Activated CD4-positive, CD25-positive, alpha-beta regulatory T cell treated with anti-CD3 and anti-CD28 coated beads, Interleukin-2, amount 50 U/mL, for 16 hours (primary cell): ENCODE measurements around the gene PRC1.

Experiments
- DNase-seq: peaks from one replicate; pipeline ENCODE4 v3.0.0-alpha.2; 2020; ENCODE audit warnings: low read depth, low spot score

The PRC1 gene

GRCh38 chr15:90989040-90989768, 5.1 kb downstream of the PRC1 start:
- DNase-seq, result no peak

- no peak for DNase-seq
Observed at GRCh38 chr15:90988296-90988695, 6.0 kb downstream of the PRC1 start.

GRCh38 chr15:90987561-90988141, 6.7 kb downstream of the PRC1 start:
- no peak for DNase-seq

- no peak for DNase-seq
Observed at GRCh38 chr15:90986790-90987507, 7.4 kb downstream of the PRC1 start.

- no peak for DNase-seq
Observed at GRCh38 chr15:90982135-90982534, 12.2 kb downstream of the PRC1 start.

GRCh38 chr15:90981681-90982080, 12.7 kb downstream of the PRC1 start:
- DNase-seq, result no peak

GRCh38 chr15:90979582-90979981, 14.8 kb downstream of the PRC1 start:
- no peak for DNase-seq

GRCh38 chr15:90974216-90974615, 20.1 kb downstream of the PRC1 start:
- DNase-seq, result no peak

GRCh38 chr15:90972133-90972532, 22.2 kb downstream of the PRC1 start:
- DNase-seq, result no peak

- no peak for DNase-seq
Observed at GRCh38 chr15:90970274-90970673, 24.1 kb downstream of the PRC1 start.

GRCh38 chr15:90968434-90968833, 25.9 kb downstream of the PRC1 start:
- DNase-seq, result no peak

GRCh38 chr15:90967206-90967605, 27.1 kb downstream of the PRC1 start:
- DNase-seq, result no peak

GRCh38 chr15:90966262-90966661, 28.1 kb downstream of the PRC1 start:
- no peak for DNase-seq

GRCh38 chr15:90962021-90962420, 32.3 kb downstream of the PRC1 start:
- DNase-seq, result no peak

- DNase-seq, result no peak
Observed at GRCh38 chr15:90960298-90961091, 33.8 kb downstream of the PRC1 start.

- DNase-seq, result no peak
Observed at GRCh38 chr15:90959894-90960293, 34.4 kb downstream of the PRC1 start.

GRCh38 chr15:90959028-90959595, 35.2 kb downstream of the PRC1 start:
- DNase-seq, result no peak

GRCh38 chr15:90957791-90958190, 36.5 kb downstream of the PRC1 start:
- no peak for DNase-seq

GRCh38 chr15:90957031-90957790, 37.1 kb downstream of the PRC1 start:
- DNase-seq, result no peak

GRCh38 chr15:90956274-90957030, 37.9 kb downstream of the PRC1 start:
- peak; percentile 24 for DNase-seq
